Stomach (tissue), 4 donors: Measurements from ENCODE around the gene BRD9.
"Not testable (repeated sequence)": the region's sequence is repeated elsewhere in the genome, so short reads cannot be mapped to it uniquely, and the experiment has no call there.

ENCODE experiments used
- POLR2AphosphoS5 ChIP-seq, 3 donors: sonication (generic); formaldehyde crosslinking; IDR thresholded peaks; one replicate each; pipeline ENCODE4 v1.6.1; 2016; ENCODE audit warnings: antibody characterized with exemption in 3 of 3
- TF ChIP-seq, protein P1 (sequence below), 7 experiments: fragments of 450-650 bp in 4 of 7; fragments of 200-600 bp in 3 of 7; sonication (generic) in 3 of 7; IDR thresholded peaks; one replicate each; pipeline ENCODE4 v1.5.1; 2016 to 2019; ENCODE audit warnings: antibody characterized with exemption in 7 of 7, control low read depth in 2 of 7, mild to moderate bottlenecking in 1 of 7

DNA sequence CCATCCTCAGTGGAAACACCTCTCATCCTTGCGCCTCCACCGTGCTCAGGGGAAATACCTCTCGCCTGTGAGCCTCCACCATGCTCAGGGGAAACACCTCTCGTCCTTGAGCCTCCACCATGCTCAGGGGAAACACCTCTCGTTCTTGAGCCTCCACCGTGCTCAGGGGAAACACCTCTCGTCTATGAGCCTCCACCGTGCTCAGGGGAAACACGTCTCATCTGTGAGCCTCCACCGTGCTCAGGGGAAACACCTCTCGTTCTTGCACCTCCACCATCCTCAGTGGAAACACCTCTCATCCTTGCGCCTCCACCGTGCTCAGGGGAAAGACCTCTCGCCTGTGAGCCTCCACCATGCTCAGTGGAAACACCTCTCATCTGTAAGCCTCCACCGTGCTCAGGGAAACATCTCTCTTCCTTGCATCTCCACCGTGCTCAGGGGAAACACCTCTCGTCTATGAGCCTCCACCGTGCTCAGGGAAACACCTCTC lies 46.0 kb downstream of the BRD9 start:
- not testable (repeated sequence) for TF ChIP-seq POLR2AphosphoS5 (IDR thresholded peaks at IDR 0.05)
- TF ChIP-seq, protein P1, sequence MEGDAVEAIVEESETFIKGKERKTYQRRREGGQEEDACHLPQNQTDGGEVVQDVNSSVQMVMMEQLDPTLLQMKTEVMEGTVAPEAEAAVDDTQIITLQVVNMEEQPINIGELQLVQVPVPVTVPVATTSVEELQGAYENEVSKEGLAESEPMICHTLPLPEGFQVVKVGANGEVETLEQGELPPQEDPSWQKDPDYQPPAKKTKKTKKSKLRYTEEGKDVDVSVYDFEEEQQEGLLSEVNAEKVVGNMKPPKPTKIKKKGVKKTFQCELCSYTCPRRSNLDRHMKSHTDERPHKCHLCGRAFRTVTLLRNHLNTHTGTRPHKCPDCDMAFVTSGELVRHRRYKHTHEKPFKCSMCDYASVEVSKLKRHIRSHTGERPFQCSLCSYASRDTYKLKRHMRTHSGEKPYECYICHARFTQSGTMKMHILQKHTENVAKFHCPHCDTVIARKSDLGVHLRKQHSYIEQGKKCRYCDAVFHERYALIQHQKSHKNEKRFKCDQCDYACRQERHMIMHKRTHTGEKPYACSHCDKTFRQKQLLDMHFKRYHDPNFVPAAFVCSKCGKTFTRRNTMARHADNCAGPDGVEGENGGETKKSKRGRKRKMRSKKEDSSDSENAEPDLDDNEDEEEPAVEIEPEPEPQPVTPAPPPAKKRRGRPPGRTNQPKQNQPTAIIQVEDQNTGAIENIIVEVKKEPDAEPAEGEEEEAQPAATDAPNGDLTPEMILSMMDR (IDR thresholded peaks at IDR 0.05) = not testable (repeated sequence)
